ENCODE results near the gene FSIP2. TPM values are rescaled to one million over a fixed set of nuclear protein-coding genes. Genes with fewer than 3 reads are reported as not detected.

The FSIP2 gene
- total RNA-seq (2014; rRNA removed; shearing (Covaris generic); ENCODE audit: low replicate concordance): 0.03 TPM in 1 of 2 replicates, not detected in the other

GRCh38 chr2:185738679-185739472 lies at the start of gene FSIP2:
FSIP2 (plus strand) TSS chr2:185738804; CDS start chr2:185738895, 91 bp downstream.
- in situ Hi-C loops (cut with HindIII; ENCODE audit: low pct_unique_long_range_greater_than_20kb, low sequenced_read_pairs): no loop called here
- peak; percentile 82 for DNase-seq (ENCODE audit: low read depth)

- in situ Hi-C loops (cut with HindIII; ENCODE audit: low pct_unique_long_range_greater_than_20kb, low sequenced_read_pairs): no loop called here
- no peak for DNase-seq (ENCODE audit: low read depth)
Measured at GRCh38 chr2:185689906-185690539, 48.6 kb upstream of the FSIP2 start.

- in situ Hi-C loops (cut with HindIII; ENCODE audit: low pct_unique_long_range_greater_than_20kb, low sequenced_read_pairs): no loop called here
- DNase-seq (ENCODE audit: low read depth): no peak
Measured at GRCh38 chr2:185695711-185696235, 42.8 kb upstream of the FSIP2 start.

GRCh38 chr2:185700883-185701282 lies 37.7 kb upstream of the FSIP2 start:
- DNase-seq (ENCODE audit: low read depth): no peak

GRCh38 chr2:185734658-185735057 lies 3.9 kb upstream of the FSIP2 start:
- DNase-seq (ENCODE audit: low read depth): no peak
- in situ Hi-C loops (cut with HindIII; ENCODE audit: low pct_unique_long_range_greater_than_20kb, low sequenced_read_pairs): no loop called here

More at GRCh38 chr2:185700883-185701282, 37.7 kb upstream of the FSIP2 start:
- in situ Hi-C loops (cut with HindIII; ENCODE audit: low pct_unique_long_range_greater_than_20kb, low sequenced_read_pairs): no loop called here

GRCh38 chr2:185736210-185736609 lies 2.4 kb upstream of the FSIP2 start:
- DNase-seq (ENCODE audit: low read depth): no peak
- in situ Hi-C loops (cut with HindIII; ENCODE audit: low pct_unique_long_range_greater_than_20kb, low sequenced_read_pairs): no loop called here

- DNase-seq (ENCODE audit: low read depth): no peak
- in situ Hi-C loops (cut with HindIII; ENCODE audit: low pct_unique_long_range_greater_than_20kb, low sequenced_read_pairs): no loop called here
Measured at GRCh38 chr2:185745864-185746859, 7.6 kb downstream of the FSIP2 start.

- DNase-seq (ENCODE audit: low read depth): no peak
- in situ Hi-C loops (cut with HindIII; ENCODE audit: low pct_unique_long_range_greater_than_20kb, low sequenced_read_pairs): no loop called here
Measured at GRCh38 chr2:185757356-185757755, 18.8 kb downstream of the FSIP2 start.

GRCh38 chr2:185771396-185771795 lies 32.8 kb downstream of the FSIP2 start:
- DNase-seq (ENCODE audit: low read depth): no peak
- in situ Hi-C loops (cut with HindIII; ENCODE audit: low pct_unique_long_range_greater_than_20kb, low sequenced_read_pairs): no loop called here

GRCh38 chr2:185780890-185781289 lies 42.3 kb downstream of the FSIP2 start:
- in situ Hi-C loops (cut with HindIII; ENCODE audit: low pct_unique_long_range_greater_than_20kb, low sequenced_read_pairs): no loop called here
- no peak for DNase-seq (ENCODE audit: low read depth)

- DNase-seq (ENCODE audit: low read depth): no peak
- in situ Hi-C loops (cut with HindIII; ENCODE audit: low pct_unique_long_range_greater_than_20kb, low sequenced_read_pairs): no loop called here
Measured at GRCh38 chr2:185782223-185782769, 43.7 kb downstream of the FSIP2 start.

GRCh38 chr2:185785156-185785555 lies 46.6 kb downstream of the FSIP2 start:
- in situ Hi-C loops (cut with HindIII; ENCODE audit: low pct_unique_long_range_greater_than_20kb, low sequenced_read_pairs): no loop called here
- no peak for DNase-seq (ENCODE audit: low read depth)

- no peak for DNase-seq (ENCODE audit: low read depth)
- in situ Hi-C loops (cut with HindIII; ENCODE audit: low pct_unique_long_range_greater_than_20kb, low sequenced_read_pairs): no loop called here
Measured at GRCh38 chr2:185785851-185786473, 47.4 kb downstream of the FSIP2 start.

- no peak for DNase-seq (ENCODE audit: low read depth)
- in situ Hi-C loops (cut with HindIII; ENCODE audit: low pct_unique_long_range_greater_than_20kb, low sequenced_read_pairs): no loop called here
Measured at GRCh38 chr2:185787227-185788145, 48.9 kb downstream of the FSIP2 start.

GRCh38 chr2:185790361-185790760 lies 51.8 kb downstream of the FSIP2 start:
- in situ Hi-C loops (cut with HindIII; ENCODE audit: low pct_unique_long_range_greater_than_20kb, low sequenced_read_pairs): no loop called here
- no peak for DNase-seq (ENCODE audit: low read depth)

- no peak for DNase-seq (ENCODE audit: low read depth)
- in situ Hi-C loops (cut with HindIII; ENCODE audit: low pct_unique_long_range_greater_than_20kb, low sequenced_read_pairs): no loop called here
Measured at GRCh38 chr2:185793532-185794345, 55.1 kb downstream of the FSIP2 start.

Data from Caki2 (cell line).